ENCODE data around the gene GAS2.
A peak's percentile ranks its signal among the peaks of the same experiment; 100 is the strongest.

Gene GAS2

DNA sequence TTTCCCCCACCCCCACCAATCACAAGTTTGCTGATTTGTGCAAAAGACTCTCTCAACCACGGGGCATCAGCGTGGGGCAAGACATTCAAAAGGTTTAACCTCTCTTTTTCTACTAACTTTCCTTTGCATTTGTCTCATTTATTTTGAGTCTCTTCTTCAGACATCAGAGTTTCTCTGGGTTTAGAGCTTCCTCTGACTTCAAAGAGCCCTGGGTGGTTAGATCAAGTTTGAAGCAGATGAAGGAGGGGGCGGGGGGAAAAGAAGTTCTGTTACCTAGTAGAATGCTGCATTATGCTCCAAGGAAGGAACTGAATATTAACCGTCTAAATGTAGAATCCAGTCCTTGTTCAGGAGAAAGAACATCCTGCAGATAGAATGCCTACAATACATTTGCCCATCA lies 24.5 kb downstream of the GAS2 start:
- Mint-ChIP-seq H3K27ac (no peak overlapping the region), H3K4me3 (no peak overlapping the region), H3K9me3 (no peaks in the 10 kb centered on the region), H3K36me3 (no peaks in the 10 kb centered on the region), H3K4me1 (no peaks in the 10 kb centered on the region)
- no peak for ATAC-seq
- DNase-seq (ENCODE audit: low spot score in 2 of 2), result no peak

GRCh38 chr11:22699388-22699787 lies 33.0 kb downstream of the GAS2 start:
- H3K4me3 Mint-ChIP-seq, result no peak overlapping the region
- DNase-seq (ENCODE audit: low spot score in 2 of 2) (no peak), ATAC-seq (peak; percentile 79)
- H3K4me1 Mint-ChIP-seq, result no peaks in the 10 kb centered on the region
- H3K36me3 Mint-ChIP-seq, result no peaks in the 10 kb centered on the region
- no peak overlapping the region for H3K27ac Mint-ChIP-seq
- H3K9me3 Mint-ChIP-seq, result no peaks in the 10 kb centered on the region

GRCh38 chr11:22702031-22702430 lies 35.6 kb downstream of the GAS2 start:
- H3K36me3 Mint-ChIP-seq, result no peaks in the 10 kb centered on the region
- peaks cover 3% of the 10 kb centered on the region for H3K9me3 Mint-ChIP-seq
- H3K27ac Mint-ChIP-seq, result no peak overlapping the region
- ATAC-seq (no peak), DNase-seq (ENCODE audit: low spot score in 2 of 2) (no peak)
- H3K4me3 Mint-ChIP-seq, result no peak overlapping the region
- no peaks in the 10 kb centered on the region for H3K4me1 Mint-ChIP-seq

DNA sequence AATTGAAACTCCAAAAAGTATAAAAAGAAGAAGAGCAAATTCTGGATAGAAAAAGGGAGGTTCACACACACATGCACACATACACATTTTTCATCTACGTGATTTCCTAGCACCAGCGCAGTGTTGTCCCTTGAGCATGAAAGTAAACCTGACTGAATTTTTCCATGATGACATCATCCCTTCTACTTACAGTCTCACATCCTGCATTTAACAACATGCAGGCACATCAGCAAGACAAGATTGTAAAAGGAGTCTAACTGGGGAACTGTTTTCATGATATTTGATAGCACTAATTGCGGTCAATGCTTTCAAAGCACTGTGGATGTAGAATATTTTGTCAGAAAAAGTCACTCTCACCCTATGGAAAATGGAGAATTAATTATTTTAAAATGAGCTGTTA lies 36.6 kb downstream of the GAS2 start:
- no peak overlapping the region for H3K27ac Mint-ChIP-seq
- H3K9me3 Mint-ChIP-seq, result peaks cover 3% of the 10 kb centered on the region
- ATAC-seq (peak; percentile 90), DNase-seq (ENCODE audit: low spot score in 2 of 2) (no peak)
- H3K4me1 Mint-ChIP-seq, result no peaks in the 10 kb centered on the region
- H3K4me3 Mint-ChIP-seq, result no peak overlapping the region
- no peaks in the 10 kb centered on the region for H3K36me3 Mint-ChIP-seq

GRCh38 chr11:22703591-22703990 lies 37.2 kb downstream of the GAS2 start:
- H3K4me1 Mint-ChIP-seq, result no peaks in the 10 kb centered on the region
- peaks cover 3% of the 10 kb centered on the region for H3K9me3 Mint-ChIP-seq
- H3K36me3 Mint-ChIP-seq, result no peaks in the 10 kb centered on the region
- H3K27ac Mint-ChIP-seq, result no peak overlapping the region
- no peak for ATAC-seq
- H3K4me3 Mint-ChIP-seq, result no peak overlapping the region
- DNase-seq (ENCODE audit: low spot score in 2 of 2), result no peak

DNA sequence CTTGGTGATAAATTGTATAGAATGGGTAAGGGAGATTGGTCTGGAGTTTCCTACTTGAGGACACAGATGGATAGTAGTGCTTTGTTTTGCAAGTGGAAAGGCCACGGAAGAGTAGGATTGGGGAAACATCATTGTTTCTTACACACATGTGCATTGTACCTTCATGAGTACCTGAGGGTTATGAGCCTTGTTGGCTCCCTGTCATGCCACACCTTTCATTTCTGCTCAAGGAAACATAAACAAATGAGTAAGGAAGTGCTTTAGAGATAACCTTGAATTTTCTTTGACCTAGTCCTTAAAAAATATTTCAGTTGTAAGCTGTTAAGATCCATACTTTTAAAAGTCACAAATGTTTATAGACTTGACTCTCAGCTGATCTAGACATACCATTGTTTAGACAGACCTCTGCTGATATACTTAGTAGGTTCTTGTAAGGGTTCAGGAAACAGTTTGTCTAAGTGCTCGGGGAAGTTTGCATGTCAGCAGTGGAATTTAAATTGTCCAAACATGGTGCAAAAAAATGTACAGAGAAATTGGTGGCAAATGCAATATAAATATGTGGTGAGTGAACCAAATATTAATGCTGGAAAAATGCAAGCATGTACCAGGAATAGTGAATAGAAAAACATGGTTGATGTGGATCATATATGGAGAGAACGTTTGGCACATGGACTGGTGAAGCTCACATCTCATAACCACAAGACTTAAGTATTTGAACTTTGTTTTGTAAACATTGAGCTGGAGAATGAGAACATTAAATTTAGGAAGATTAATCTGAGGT lies 40.9 kb downstream of the GAS2 start:
- ATAC-seq, result no peak
- Mint-ChIP-seq H3K27ac (no peak overlapping the region), H3K4me1 (no peaks in the 10 kb centered on the region), H3K36me3 (no peaks in the 10 kb centered on the region), H3K4me3 (no peak overlapping the region), H3K9me3 (peaks cover 3% of the 10 kb centered on the region)
- no peak for DNase-seq (ENCODE audit: low spot score in 2 of 2)

GRCh38 chr11:22711071-22711770 lies 44.8 kb downstream of the GAS2 start:
- Mint-ChIP-seq H3K9me3 (peaks cover 3% of the 10 kb centered on the region), H3K36me3 (no peaks in the 10 kb centered on the region), H3K4me3 (no peak overlapping the region), H3K27ac (no peak overlapping the region), H3K4me1 (no peaks in the 10 kb centered on the region)
- no peak for DNase-seq (ENCODE audit: low spot score in 2 of 2)
- ATAC-seq, result no peak

- no peak overlapping the region for H3K4me3 Mint-ChIP-seq
- DNase-seq (ENCODE audit: low spot score in 2 of 2) (no peak), ATAC-seq (no peak)
- H3K9me3 Mint-ChIP-seq, result peaks cover 3% of the 10 kb centered on the region
- H3K27ac Mint-ChIP-seq, result no peak overlapping the region
- no peaks in the 10 kb centered on the region for H3K4me1 Mint-ChIP-seq
- no peaks in the 10 kb centered on the region for H3K36me3 Mint-ChIP-seq
Measured at GRCh38 chr11:22711880-22712279, 45.5 kb downstream of the GAS2 start.

GRCh38 chr11:22713336-22713735 lies 46.9 kb downstream of the GAS2 start:
- H3K9me3 Mint-ChIP-seq, result peaks cover 3% of the 10 kb centered on the region
- ATAC-seq (no peak), DNase-seq (ENCODE audit: low spot score in 2 of 2) (no peak)
- no peaks in the 10 kb centered on the region for H3K36me3 Mint-ChIP-seq
- H3K4me3 Mint-ChIP-seq, result no peak overlapping the region
- no peak overlapping the region for H3K27ac Mint-ChIP-seq
- H3K4me1 Mint-ChIP-seq, result no peaks in the 10 kb centered on the region

DNA sequence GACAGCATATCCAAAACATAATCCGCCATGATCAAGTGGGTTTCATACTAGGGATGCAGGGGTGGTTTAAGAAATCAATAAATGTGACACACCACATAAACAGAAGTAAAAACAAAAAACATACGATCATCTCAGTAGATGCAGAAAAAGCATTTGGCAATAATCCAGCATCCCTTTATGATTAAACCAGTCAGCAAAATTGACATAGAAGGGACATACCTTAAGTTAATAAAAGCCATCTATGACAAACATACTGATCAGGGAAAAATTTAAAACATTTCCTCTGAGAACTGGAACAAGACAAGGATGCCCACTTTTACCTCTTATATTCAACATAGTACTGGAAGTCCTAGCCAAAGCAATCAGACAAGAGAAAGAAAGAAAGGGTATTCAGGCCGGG lies 49.6 kb downstream of the GAS2 start:
- Mint-ChIP-seq H3K27ac (no peak overlapping the region), H3K4me1 (no peaks in the 10 kb centered on the region), H3K9me3 (peaks cover 3% of the 10 kb centered on the region), H3K36me3 (no peaks in the 10 kb centered on the region), H3K4me3 (no peak overlapping the region)
- DNase-seq (ENCODE audit: low spot score in 2 of 2), result no peak
- ATAC-seq, result no peak

DNA sequence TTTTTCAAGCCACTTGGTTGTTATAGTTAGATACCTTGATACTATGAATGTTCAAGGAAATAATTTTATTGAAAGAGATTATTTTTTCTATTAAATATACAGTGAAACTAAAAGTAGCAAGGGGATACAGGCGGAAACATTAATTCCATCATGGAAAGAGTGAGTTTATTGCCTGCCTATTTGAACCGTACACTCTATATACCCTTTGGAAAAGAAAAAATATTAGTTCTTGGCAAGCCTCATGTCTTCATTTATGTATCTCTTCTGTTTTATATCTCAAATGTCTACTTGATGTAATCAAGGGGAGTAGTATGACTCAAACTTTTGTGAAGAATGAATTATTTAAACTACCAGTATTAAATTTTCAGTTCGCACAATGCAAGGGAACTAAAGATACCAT lies 54.0 kb downstream of the GAS2 start:
- no peaks in the 10 kb centered on the region for H3K4me1 Mint-ChIP-seq
- H3K4me3 Mint-ChIP-seq, result no peak overlapping the region
- no peaks in the 10 kb centered on the region for H3K36me3 Mint-ChIP-seq
- H3K9me3 Mint-ChIP-seq, result no peaks in the 10 kb centered on the region
- no peak for ATAC-seq
- no peak for DNase-seq (ENCODE audit: low spot score in 2 of 2)
- no peak overlapping the region for H3K27ac Mint-ChIP-seq

- Mint-ChIP-seq H3K27ac (no peak overlapping the region), H3K4me3 (no peak overlapping the region), H3K4me1 (no peaks in the 10 kb centered on the region), H3K36me3 (no peaks in the 10 kb centered on the region), H3K9me3 (no peaks in the 10 kb centered on the region)
- DNase-seq (ENCODE audit: low spot score in 2 of 2) (no peak), ATAC-seq (no peak)
Measured at GRCh38 chr11:22723274-22723673, 56.9 kb downstream of the GAS2 start.

GRCh38 chr11:22725079-22725478 lies 58.7 kb downstream of the GAS2 start:
- no peaks in the 10 kb centered on the region for H3K4me1 Mint-ChIP-seq
- no peaks in the 10 kb centered on the region for H3K9me3 Mint-ChIP-seq
- ATAC-seq, result no peak
- H3K36me3 Mint-ChIP-seq, result no peaks in the 10 kb centered on the region
- H3K4me3 Mint-ChIP-seq, result no peak overlapping the region
- no peak overlapping the region for H3K27ac Mint-ChIP-seq
- DNase-seq (ENCODE audit: low spot score in 2 of 2), result no peak

DNA sequence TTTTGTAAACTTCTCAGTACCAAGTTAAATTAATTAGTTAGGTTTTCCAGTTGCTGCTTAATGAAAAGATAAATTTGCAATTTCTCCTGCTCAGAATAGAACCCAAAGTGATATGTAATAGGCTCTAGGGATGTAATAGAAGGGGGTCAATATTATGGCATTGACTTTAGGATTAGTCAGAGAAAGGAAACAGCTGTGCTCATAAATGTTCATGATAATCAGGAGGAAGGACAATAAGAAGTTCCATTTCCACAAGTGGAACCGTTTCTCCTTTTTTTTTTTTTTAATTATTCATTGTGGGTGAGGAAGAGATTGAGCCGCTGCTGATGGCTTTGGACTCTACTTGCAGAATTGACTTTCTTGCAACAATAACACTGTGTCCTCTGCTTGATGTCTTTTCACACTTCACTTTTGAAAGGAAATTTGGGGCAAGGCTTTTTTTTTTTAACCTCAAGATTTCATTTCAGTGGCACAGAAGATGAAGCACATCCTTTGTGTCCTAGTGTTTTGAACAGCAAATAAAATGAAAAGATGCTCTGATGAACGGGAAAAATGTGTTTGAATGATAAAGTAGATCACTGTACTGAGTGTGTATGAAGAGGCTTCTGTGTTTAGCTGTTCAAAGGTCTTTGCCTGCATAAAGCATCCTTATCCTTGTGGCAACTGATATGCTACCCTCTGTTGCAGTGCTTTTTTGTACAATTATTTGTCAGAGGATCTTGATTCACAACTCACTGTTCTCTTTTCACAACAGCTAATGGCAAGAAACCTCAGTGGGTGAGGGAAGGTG lies 62.4 kb downstream of the GAS2 start:
- Mint-ChIP-seq H3K4me1 (no peaks in the 10 kb centered on the region), H3K27ac (no peak overlapping the region), H3K9me3 (no peaks in the 10 kb centered on the region), H3K4me3 (no peak overlapping the region), H3K36me3 (no peaks in the 10 kb centered on the region)
- ATAC-seq, result no peak
- no peak for DNase-seq (ENCODE audit: low spot score in 2 of 2)

DNA sequence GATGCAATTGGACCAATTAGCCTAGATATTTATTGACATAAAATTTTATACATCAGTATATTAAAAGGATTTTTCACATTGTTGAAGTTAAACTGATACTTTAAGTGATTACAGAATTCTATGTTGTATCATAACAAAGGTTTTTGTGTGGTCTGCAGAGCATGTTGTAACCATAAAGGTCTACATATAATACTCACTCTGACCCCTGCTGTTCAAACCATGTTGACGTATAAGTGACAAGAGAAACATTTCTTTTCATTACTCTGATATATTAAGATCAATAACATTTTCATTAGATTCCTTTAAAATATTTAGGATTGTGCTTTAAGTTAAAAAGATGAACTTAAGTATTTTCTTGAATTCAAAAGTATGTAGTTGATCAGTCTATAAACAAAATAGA lies 63.9 kb downstream of the GAS2 start:
- Mint-ChIP-seq H3K4me1 (no peaks in the 10 kb centered on the region), H3K9me3 (no peaks in the 10 kb centered on the region), H3K27ac (no peak overlapping the region), H3K36me3 (no peaks in the 10 kb centered on the region), H3K4me3 (no peak overlapping the region)
- ATAC-seq (no peak), DNase-seq (ENCODE audit: low spot score in 2 of 2) (no peak)

DNA sequence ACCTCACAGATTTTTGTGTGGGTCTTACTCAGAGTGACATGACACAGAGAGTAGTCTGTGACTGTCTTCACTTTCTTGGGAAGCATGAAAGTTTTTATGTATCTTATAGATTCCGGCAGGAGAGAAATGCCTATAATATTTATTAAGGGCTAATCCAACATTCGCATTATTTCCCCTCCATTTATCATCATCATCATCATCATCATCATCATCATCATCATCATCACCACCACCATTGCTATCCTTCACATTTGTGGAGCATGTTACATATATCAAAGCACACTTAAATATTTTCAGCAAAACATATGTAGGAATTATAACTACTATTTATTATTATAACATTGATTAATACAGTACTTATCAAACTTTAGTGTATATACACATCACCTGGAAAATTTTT lies 66.2 kb downstream of the GAS2 start:
- Mint-ChIP-seq H3K36me3 (no peaks in the 10 kb centered on the region), H3K9me3 (no peaks in the 10 kb centered on the region), H3K4me1 (no peaks in the 10 kb centered on the region), H3K27ac (no peak overlapping the region), H3K4me3 (no peak overlapping the region)
- no peak for ATAC-seq
- DNase-seq (ENCODE audit: low spot score in 2 of 2), result no peak

All from stimulated activated effector memory CD8-positive, alpha-beta T cell treated with anti-CD3 and anti-CD28 coated beads, Interleukin-12 subunit alpha, Interleukin-12 subunit beta, amount 100 ng/mL, for 72 hours (primary cell).